H9 (cell line): ENCODE data around the gene PERM1. TPM values are rescaled to one million over a fixed set of nuclear protein-coding genes. Genes with fewer than 3 reads are reported as not detected.

ENCODE experiments used
- DNase-seq: peaks from one replicate; pipeline ENCODE4 v3.0.0-alpha.2; 2017
- H2AFZ ChIP-seq: one replicate; pipeline ENCODE4 v1.6.1; 2013; ENCODE audit warnings: mild to moderate bottlenecking, low read length, control low read depth, moderate library complexity
- H2AK5ac ChIP-seq: 2 replicates; pipeline ENCODE4 v1.6.1; 2013; ENCODE audit warnings: low read length, control low read depth, mixed read lengths; ENCODE audit not compliant: insufficient read length
- H2BK120ac ChIP-seq: one replicate; pipeline ENCODE4 v1.6.1; 2013; ENCODE audit warnings: low read depth, mild to moderate bottlenecking, low read length, control low read depth, inconsistent platforms; ENCODE audit not compliant: poor library complexity, severe bottlenecking
- H2BK12ac ChIP-seq: 2 replicates; pipeline ENCODE4 v1.6.1; 2013; ENCODE audit warnings: low read length, control low read depth, mixed read lengths, low read depth; ENCODE audit not compliant: insufficient read length
- H2BK15ac ChIP-seq: 2 replicates; pipeline ENCODE4 v1.6.1; 2013; ENCODE audit warnings: low read depth, low read length, control low read depth
- H2BK20ac ChIP-seq: one replicate; pipeline ENCODE4 v1.6.1; 2013; ENCODE audit warnings: low read depth, mild to moderate bottlenecking, low read length, control low read depth, inconsistent platforms; ENCODE audit not compliant: poor library complexity, severe bottlenecking
- H2BK5ac ChIP-seq: 2 replicates; pipeline ENCODE4 v1.6.1; 2013; ENCODE audit warnings: low read length, control low read depth, mixed read lengths; ENCODE audit not compliant: insufficient read length
- H3K14ac ChIP-seq: 2 replicates; pipeline ENCODE4 v1.6.1; 2013; ENCODE audit warnings: low read length, control low read depth; ENCODE audit not compliant: insufficient read depth
- H3K18ac ChIP-seq: 2 replicates; pipeline ENCODE4 v1.6.1; 2013; ENCODE audit warnings: low read depth, mild to moderate bottlenecking, mixed read lengths, low read length, control low read depth; ENCODE audit not compliant: insufficient read length
- H3K23ac ChIP-seq: 2 replicates; pipeline ENCODE4 v1.6.1; 2013; ENCODE audit warnings: low read length, control low read depth, mixed read lengths, low read depth; ENCODE audit not compliant: insufficient read length
- H3K23me2 ChIP-seq: 2 replicates; pipeline ENCODE4 v1.6.1; 2013; ENCODE audit warnings: low read depth, mild to moderate bottlenecking, mixed read lengths, low read length, control low read depth; ENCODE audit not compliant: insufficient read length, poor library complexity, severe bottlenecking
- H3K27ac ChIP-seq: 2 replicates; pipeline ENCODE4 v1.5.1; 2013; ENCODE audit warnings: low read length, control low read depth, mixed read lengths, low read depth; ENCODE audit not compliant: insufficient read length
- H3K27me3 ChIP-seq: 2 replicates; pipeline ENCODE4 v1.6.1; 2013; ENCODE audit warnings: low read length, control low read depth, inconsistent platforms; ENCODE audit not compliant: insufficient read depth
- H3K4ac ChIP-seq: 2 replicates; pipeline ENCODE4 v1.6.1; 2013; ENCODE audit warnings: low read depth, mild to moderate bottlenecking, control low read depth, inconsistent platforms, low read length, moderate library complexity
- H3K4me1 ChIP-seq: 2 replicates; pipeline ENCODE4 v1.6.1; 2013; ENCODE audit warnings: low read length, control low read depth, inconsistent platforms; ENCODE audit not compliant: insufficient read depth
- H3K4me2 ChIP-seq: 2 replicates; pipeline ENCODE4 v1.6.1; 2013; ENCODE audit warnings: low read length, control low read depth, mixed read lengths; ENCODE audit not compliant: insufficient read length, insufficient read depth
- H3K56ac ChIP-seq: 2 replicates; pipeline ENCODE4 v1.6.1; 2013; ENCODE audit warnings: low read depth, mild to moderate bottlenecking, mixed read lengths, low read length, control low read depth; ENCODE audit not compliant: insufficient read length
- H3K79me1 ChIP-seq: 2 replicates; pipeline ENCODE4 v1.6.1; 2013; ENCODE audit warnings: low read depth, mild to moderate bottlenecking, moderate library complexity, low read length, control low read depth, inconsistent platforms; ENCODE audit not compliant: insufficient read depth, poor library complexity, severe bottlenecking
- H3K79me2 ChIP-seq: 2 replicates; pipeline ENCODE4 v1.6.1; 2013; ENCODE audit warnings: low read length, control low read depth, inconsistent platforms; ENCODE audit not compliant: insufficient read depth
- H3K9ac ChIP-seq: 2 replicates; pipeline ENCODE4 v1.6.1; 2013; ENCODE audit warnings: low read length, control low read depth, mixed read lengths; ENCODE audit not compliant: insufficient read length; ENCODE audit errors: extremely low read depth
- H3K9me3 ChIP-seq: one replicate; pipeline ENCODE4 v1.6.1; 2013; ENCODE audit warnings: low read depth, low read length, inconsistent platforms; ENCODE audit not compliant: control insufficient read depth
- H3T11ph ChIP-seq: one replicate; pipeline ENCODE4 v1.6.1; 2013; ENCODE audit warnings: mild to moderate bottlenecking, low read length, control low read depth, inconsistent platforms
- H4K20me1 ChIP-seq: one replicate; pipeline ENCODE4 v1.6.1; 2013; ENCODE audit not compliant: control insufficient read depth, insufficient read length, insufficient read depth
- H4K5ac ChIP-seq: 2 replicates; pipeline ENCODE4 v1.6.1; 2013; ENCODE audit warnings: low read depth, mild to moderate bottlenecking, mixed read lengths, low read length, control low read depth; ENCODE audit not compliant: insufficient read length
- H4K8ac ChIP-seq: replicated peaks from 2 replicates; pipeline ENCODE4 v1.6.1; 2013; ENCODE audit warnings: low read length, control low read depth, mixed read lengths, low read depth; ENCODE audit not compliant: insufficient read length
- H4K91ac ChIP-seq: 2 replicates; pipeline ENCODE4 v1.6.1; 2013; ENCODE audit warnings: low read depth, mild to moderate bottlenecking, moderate library complexity, mixed read lengths, low read length, control low read depth; ENCODE audit not compliant: insufficient read length
- H3K27ac Mint-ChIP-seq, 3 experiments: 2 replicates in 2 of 3; 3 replicates in 1 of 3; pipeline ENCODE4 v1.8.0; 2020 to 2021; ENCODE audit warnings: mixed read lengths in 3 of 3, mild to moderate bottlenecking in 1 of 3, moderate library complexity in 1 of 3
- H3K27me3 Mint-ChIP-seq: 2 replicates; pipeline ENCODE4 v1.8.0; 2021; ENCODE audit warnings: low read depth, mild to moderate bottlenecking, moderate library complexity, mixed read lengths
- H3K36me3 Mint-ChIP-seq, 3 experiments: 2 replicates in 2 of 3; 3 replicates in 1 of 3; pipeline ENCODE4 v1.8.0; 2020 to 2021; ENCODE audit warnings: low read depth in 3 of 3, mixed read lengths in 3 of 3; ENCODE audit not compliant: insufficient read depth in 1 of 3
- H3K4me1 Mint-ChIP-seq, 2 experiments: 2 replicates each; pipeline ENCODE4 v1.8.0; 2020; ENCODE audit warnings: mixed read lengths in 2 of 2
- H3K4me3 Mint-ChIP-seq, 2 experiments: 2 replicates in 1 of 2; 3 replicates in 1 of 2; pipeline ENCODE4 v1.8.0; 2020 to 2021; ENCODE audit warnings: mild to moderate bottlenecking in 2 of 2, mixed read lengths in 2 of 2, moderate library complexity in 1 of 2
- H3K9me3 Mint-ChIP-seq, 2 experiments: 2 replicates in 1 of 2; 3 replicates in 1 of 2; pipeline ENCODE4 v1.8.0; 2020; ENCODE audit warnings: mild to moderate bottlenecking in 2 of 2, mixed read lengths in 2 of 2, moderate library complexity in 1 of 2
- CTCF ChIP-seq: fragments of 200-600 bp; sonication (generic); conservative IDR thresholded peaks from 3 replicates; pipeline ENCODE4 v1.8.0; 2021; ENCODE audit warnings: antibody characterized with exemption, mild to moderate bottlenecking
- WGBS: extraction: QIAGEN DNeasy Blood & Tissue Kit; methylation state at CpG from one replicate; pipeline ENCODE4 v1.1.7; 2013; ENCODE audit warnings: missing lambda C conversion rate, low lambda C conversion rate, mixed read lengths; ENCODE audit not compliant: insufficient read length; ENCODE audit errors: extremely low coverage; 5-methylcytosine and 5-hydroxymethylcytosine counted together
- total RNA-seq: library from RNA; stranded (reverse); gene quantifications from 2 replicates; pipeline ENCODE4 v1.2.1, GENCODE V29; 2021

The PERM1 gene
- total RNA-seq, 1 experiment from 2014 or later: not detected

DNA sequence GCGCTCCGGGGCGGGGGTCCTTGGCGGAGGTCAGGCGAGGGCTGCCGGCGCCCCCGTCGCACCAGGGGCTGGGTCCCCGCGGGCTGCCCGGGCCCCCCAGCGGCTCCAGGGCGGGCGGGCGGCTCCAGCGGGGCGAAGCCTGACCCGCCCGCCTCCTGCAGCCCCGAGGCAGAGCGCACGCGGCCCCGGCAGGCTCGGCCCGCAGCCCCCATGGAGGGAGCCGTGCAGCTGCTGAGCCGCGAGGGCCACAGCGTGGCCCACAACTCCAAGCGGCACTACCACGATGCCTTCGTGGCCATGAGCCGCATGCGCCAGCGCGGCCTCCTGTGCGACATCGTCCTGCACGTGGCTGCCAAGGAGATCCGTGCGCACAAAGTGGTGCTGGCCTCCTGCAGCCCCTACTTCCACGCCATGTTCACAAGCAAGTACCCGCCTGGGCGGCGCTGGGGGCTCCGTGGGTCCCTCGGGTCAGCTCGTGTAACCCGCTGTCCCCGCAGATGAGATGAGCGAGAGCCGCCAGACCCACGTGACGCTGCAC, 20.7 kb downstream of the PERM1 start:
- no peak overlapping the region for H3K56ac ChIP-seq
- no peak overlapping the region; a peak in 1 of 7 replicates for H3K27ac Mint-ChIP-seq
- DNase-seq: no peak

More for the DNA sequence above, 20.7 kb downstream of the PERM1 start:
- no peak overlapping the region for H3K27ac ChIP-seq
- Mint-ChIP-seq H3K4me1 (peaks cover 7 to 11% of the 10 kb centered on the region in 2 experiments), H3K36me3 (peaks cover 6 to 42% (median 33%) of the 10 kb centered on the region in 3 experiments; a peak in 6 of 7 replicates), H3K4me3 (peak overlapping the region; percentile 51 to 73), H3K9me3 (no peaks in the 10 kb centered on the region; a peak in 1 of 5 replicates), H3K27me3 (peaks cover 19% of the 10 kb centered on the region)
- no peak overlapping the region for H2BK5ac ChIP-seq
- no peak overlapping the region for H3K18ac ChIP-seq
- no peak overlapping the region for H3K9ac ChIP-seq
- no peak overlapping the region for H4K91ac ChIP-seq
- no peak overlapping the region for H2BK15ac ChIP-seq
- H3K79me1 ChIP-seq: peaks cover 4% of the 10 kb centered on the region
- no peak overlapping the region for H2BK20ac ChIP-seq
- peak overlapping the region; percentile 0 for H3K4me2 ChIP-seq
- H4K5ac ChIP-seq: no peak overlapping the region
- H4K20me1 ChIP-seq: no peaks in the 10 kb centered on the region
- no peak overlapping the region for H2BK12ac ChIP-seq
- H3K14ac ChIP-seq: no peak overlapping the region
- H3T11ph ChIP-seq: no peak overlapping the region
- no peak overlapping the region for H4K8ac ChIP-seq
- H2AFZ ChIP-seq: no peak overlapping the region
- peaks cover 3% of the 10 kb centered on the region for H3K23me2 ChIP-seq
- no peaks in the 10 kb centered on the region for H3K9me3 ChIP-seq
- H3K27me3 ChIP-seq: peaks cover 4% of the 10 kb centered on the region; the same call in 1 of the 2 replicates
- no CpG with 5 or more reads among the region's 56 CpGs for WGBS
- H3K4me1 ChIP-seq: no peaks in the 10 kb centered on the region
- no peak overlapping the region for H2AK5ac ChIP-seq
- no peak for TF ChIP-seq CTCF
- H2BK120ac ChIP-seq: no peak overlapping the region
- H3K23ac ChIP-seq: no peak overlapping the region
- peaks cover 5% of the 10 kb centered on the region; the same call in 1 of the 2 replicates for H3K79me2 ChIP-seq
- no peak overlapping the region for H3K4ac ChIP-seq
